SIG-M5 (cell line): ENCODE data around the gene PLA2G4D.

ENCODE experiments used
- DNase-seq: peaks from one replicate; lab custom pipeline; 2025; lab: John Stamatoyannopoulos, UW

Gene PLA2G4D

GRCh38 chr15:42071717-42072116 lies 22.6 kb downstream of the PLA2G4D start:
- no peak for DNase-seq

GRCh38 chr15:42070976-42071350 lies 23.4 kb downstream of the PLA2G4D start:
- DNase-seq: no peak

- no peak for DNase-seq
These were observed 23.9 kb downstream of the PLA2G4D start for GRCh38 chr15:42070279-42070975.

GRCh38 chr15:42069496-42070278 lies 24.7 kb downstream of the PLA2G4D start:
- DNase-seq: no peak

- no peak for DNase-seq
These were observed 25.3 kb downstream of the PLA2G4D start for GRCh38 chr15:42069025-42069424.

GRCh38 chr15:42068601-42069000 lies 25.8 kb downstream of the PLA2G4D start:
- DNase-seq: no peak

GRCh38 chr15:42066764-42067415 lies 27.5 kb downstream of the PLA2G4D start:
- DNase-seq: no peak

- DNase-seq: no peak
These were observed 28.9 kb downstream of the PLA2G4D start for GRCh38 chr15:42065468-42065867.

- DNase-seq: no peak
These were observed 29.3 kb downstream of the PLA2G4D start for GRCh38 chr15:42065033-42065432.

- DNase-seq: no peak
These were observed 30.1 kb downstream of the PLA2G4D start for GRCh38 chr15:42064271-42064670.

- no peak for DNase-seq
These were observed 31.1 kb downstream of the PLA2G4D start for GRCh38 chr15:42063122-42063848.

GRCh38 chr15:42062284-42062806 lies 32.0 kb downstream of the PLA2G4D start:
- DNase-seq: no peak

GRCh38 chr15:42060797-42061196 lies 33.6 kb downstream of the PLA2G4D start:
- no peak for DNase-seq

- DNase-seq: no peak
These were observed 33.9 kb downstream of the PLA2G4D start for GRCh38 chr15:42060477-42060763.

- DNase-seq: no peak
These were observed 34.5 kb downstream of the PLA2G4D start for GRCh38 chr15:42059661-42060476.

GRCh38 chr15:42058791-42059190 lies 35.6 kb downstream of the PLA2G4D start:
- DNase-seq: no peak

GRCh38 chr15:42057799-42058646 lies 36.3 kb downstream of the PLA2G4D start:
- DNase-seq: no peak

- peak; percentile 33 for DNase-seq
These were observed 37.2 kb downstream of the PLA2G4D start for GRCh38 chr15:42056934-42057798.

GRCh38 chr15:42053914-42054313 lies 40.4 kb downstream of the PLA2G4D start:
- no peak for DNase-seq

- no peak for DNase-seq
These were observed 41.4 kb downstream of the PLA2G4D start for GRCh38 chr15:42053010-42053409.
